Fibroblast of villous mesenchyme (primary cell): ENCODE measurements around the gene NCBP1. TPM values are rescaled to one million over a fixed set of nuclear protein-coding genes. Genes with fewer than 3 reads are reported as not detected.
A peak's percentile ranks its signal among the peaks of the same experiment; 100 is the strongest.

Experiments
- DNase-seq: peaks from one replicate; pipeline ENCODE4 v3.0.0-alpha.2; 2010; ENCODE audit warnings: low read depth
- H3K4me3 ChIP-seq: 2 replicates; pipeline ENCODE4 v1.5.1; 2011; ENCODE audit warnings: low read depth, mild to moderate bottlenecking, low read length
- CTCF ChIP-seq: IDR thresholded peaks from 2 replicates; pipeline ENCODE4 v1.5.1; 2012; ENCODE audit warnings: low read depth, mild to moderate bottlenecking, low read length; ENCODE audit not compliant: insufficient read depth
- total RNA-seq: library from RNA; depleted of rRNA; stranded (reverse); fragments of >200 nt; gene quantifications from 2 replicates; pipeline ENCODE4 v1.2.3, GENCODE V29; 2012

The NCBP1 gene
- total RNA-seq, 1 donor = 60.9 TPM

GRCh38 chr9:97636903-97637302 lies 3.3 kb downstream of the NCBP1 start:
- no peak for DNase-seq
- no peak overlapping the region for H3K4me3 ChIP-seq
- TF ChIP-seq CTCF = no peak

GRCh38 chr9:97638666-97639065 lies 5.0 kb downstream of the NCBP1 start:
- H3K4me3 ChIP-seq = no peak overlapping the region
- TF ChIP-seq CTCF = peak; percentile 12

GRCh38 chr9:97640325-97640724 lies 6.7 kb downstream of the NCBP1 start:
- DNase-seq = no peak
- TF ChIP-seq CTCF = no peak
- H3K4me3 ChIP-seq = no peak overlapping the region

More at GRCh38 chr9:97638666-97639065, 5.0 kb downstream of the NCBP1 start:
- DNase-seq = no peak

GRCh38 chr9:97645720-97646119 lies 12.1 kb downstream of the NCBP1 start:
- TF ChIP-seq CTCF = no peak
- no peak overlapping the region for H3K4me3 ChIP-seq
- no peak for DNase-seq

- no peak overlapping the region for H3K4me3 ChIP-seq
- DNase-seq = no peak
- no peak for TF ChIP-seq CTCF
These were observed 14.4 kb downstream of the NCBP1 start for GRCh38 chr9:97647996-97648395.

GRCh38 chr9:97651646-97652045 lies 18.0 kb downstream of the NCBP1 start:
- H3K4me3 ChIP-seq = no peak overlapping the region
- TF ChIP-seq CTCF = no peak
- DNase-seq = no peak

- no peak for DNase-seq
- no peak overlapping the region for H3K4me3 ChIP-seq
- TF ChIP-seq CTCF = no peak
These were observed 25.1 kb downstream of the NCBP1 start for GRCh38 chr9:97658707-97659106.
